ENCODE results near the gene ANKS1B. TPM values are rescaled to one million over a fixed set of nuclear protein-coding genes. Genes with fewer than 3 reads are reported as not detected.

ANKS1B gene
- total and polyA plus RNA-seq, 10 of the 15 experiments (the other 5 are each of a cell fraction or from before 2014, with no cell fraction given): 0.16 to 1.3 (median 0.82) TPM; not detected in 7

GRCh38 chr12:98796745-98797144 lies 1188.0 kb downstream of the ANKS1B start (continued):
- TF ChIP-seq, protein P1, sequence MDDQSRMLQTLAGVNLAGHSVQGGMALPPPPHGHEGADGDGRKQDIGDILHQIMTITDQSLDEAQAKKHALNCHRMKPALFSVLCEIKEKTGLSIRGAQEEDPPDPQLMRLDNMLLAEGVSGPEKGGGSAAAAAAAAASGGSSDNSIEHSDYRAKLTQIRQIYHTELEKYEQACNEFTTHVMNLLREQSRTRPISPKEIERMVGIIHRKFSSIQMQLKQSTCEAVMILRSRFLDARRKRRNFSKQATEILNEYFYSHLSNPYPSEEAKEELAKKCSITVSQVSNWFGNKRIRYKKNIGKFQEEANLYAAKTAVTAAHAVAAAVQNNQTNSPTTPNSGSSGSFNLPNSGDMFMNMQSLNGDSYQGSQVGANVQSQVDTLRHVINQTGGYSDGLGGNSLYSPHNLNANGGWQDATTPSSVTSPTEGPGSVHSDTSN (IDR thresholded peaks at IDR 0.05; ENCODE audit: insufficient replicate concordance, low read depth, low read length): no peak
- TF ChIP-seq EED (IDR thresholded peaks at IDR 0.05; ENCODE audit: low read depth) (no peak), ZNF24 (IDR thresholded peaks at IDR 0.05) (no peak), PKNOX1 (IDR thresholded peaks at IDR 0.05) (no peak)

- Histone ChIP-seq H4K20me1 (ENCODE audit: control insufficient read depth, insufficient read depth) (no peaks in the 10 kb centered on the region), H3K4me2 (ENCODE audit: control insufficient read depth, insufficient read depth) (no peak overlapping the region), H3K4me1 (ENCODE audit: control insufficient read depth, insufficient read depth, low read length) (no peaks in the 10 kb centered on the region), H3K9ac (ENCODE audit: control insufficient read depth, insufficient read depth, low read length) (no peak overlapping the region), H2AFZ (ENCODE audit: control insufficient read depth, low read depth, low read length) (no peak overlapping the region), H3K36me3 (ENCODE audit: control insufficient read depth in 2 of 2, insufficient read depth in 2 of 2, low read length in 1 of 2) (no peaks in the 10 kb centered on the region), H3K27ac (ENCODE audit: control insufficient read depth, insufficient read depth) (no peak overlapping the region), H3K9me3 (replicated peaks; ENCODE audit: control insufficient read depth, insufficient read depth, low read length) (no peaks in the 10 kb centered on the region), H3K4me3 (no peak overlapping the region), H3K79me2 (ENCODE audit: control insufficient read depth, insufficient read depth, low read length) (no peaks in the 10 kb centered on the region), H3K27me3 (replicated peaks in 1 of 2; ENCODE audit: control insufficient read depth in 2 of 2, insufficient read depth in 2 of 2, low read length in 1 of 2) (0 out of 4 replicates have a peak, but pooled peaks cover 0 to 5% of the 10 kb centered on the region in 2 experiments)
- no peak for ATAC-seq
- ChIA-PET CTCF (no interaction called here), POLR2A (no interaction called here), SMC1A (ENCODE audit: uncharacterized antibody, unreplicated experiment) (no interaction called here), RAD21 (ENCODE audit: unreplicated experiment) (no interaction called here)
- no TSS peak for BruUV-seq (replicated peaks)
- intact Hi-C loops (cut with micrococcal nuclease; ENCODE audit: unreplicated experiment) (no loop called here), in situ Hi-C loops (cut with MboI) (no loop called here)
- WGBS (ENCODE audit: insufficient coverage, insufficient replicate concordance, low lambda C conversion rate, missing lambda C conversion rate): 24% methylated on average over 2 of the region's 2 CpGs
- no peak for DNase-seq (ENCODE audit: low read depth, low spot score)
- no peak for FAIRE-seq
- TF ChIP-seq GABPA (IDR thresholded peaks at IDR 0.05; ENCODE audit: low read depth) (no peak), MYB (IDR thresholded peaks at IDR 0.05; ENCODE audit: borderline replicate concordance, low read depth, low read length) (no peak), SIN3A (IDR thresholded peaks at IDR 0.05; ENCODE audit: low read depth, low read length) (no peak)
- TF ChIP-seq, protein P2, sequence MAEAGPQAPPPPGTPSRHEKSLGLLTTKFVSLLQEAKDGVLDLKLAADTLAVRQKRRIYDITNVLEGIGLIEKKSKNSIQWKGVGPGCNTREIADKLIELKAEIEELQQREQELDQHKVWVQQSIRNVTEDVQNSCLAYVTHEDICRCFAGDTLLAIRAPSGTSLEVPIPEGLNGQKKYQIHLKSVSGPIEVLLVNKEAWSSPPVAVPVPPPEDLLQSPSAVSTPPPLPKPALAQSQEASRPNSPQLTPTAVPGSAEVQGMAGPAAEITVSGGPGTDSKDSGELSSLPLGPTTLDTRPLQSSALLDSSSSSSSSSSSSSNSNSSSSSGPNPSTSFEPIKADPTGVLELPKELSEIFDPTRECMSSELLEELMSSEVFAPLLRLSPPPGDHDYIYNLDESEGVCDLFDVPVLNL (IDR thresholded peaks at IDR 0.05; ENCODE audit: low read depth, low read length): no peak
Observed at GRCh38 chr12:98793121-98793520, 1191.6 kb downstream of the ANKS1B start.
